ENCODE measurements around the gene SLC7A10. TPM values are rescaled to one million over a fixed set of nuclear protein-coding genes. Genes with fewer than 3 reads are reported as not detected.
"Not testable (repeated sequence)": the region's sequence is repeated elsewhere in the genome, so short reads cannot be mapped to it uniquely, and the experiment has no call there.

Gene SLC7A10
- polyA plus RNA-seq, 1 donor from 2014 or later, result not detected

GRCh38 chr19:33168528-33168927 lies 57.1 kb downstream of the SLC7A10 start:
- Histone ChIP-seq H2AFZ (ENCODE audit: low read depth, low read length) (no peak overlapping the region), H3K9me2 (ENCODE audit: insufficient read depth, low read length) (no peaks in the 10 kb centered on the region), H3K4me2 (ENCODE audit: low read length) (no peak overlapping the region), H3K4me3 (ENCODE audit: low read length) (no peak overlapping the region), H3K9me3 (ENCODE audit: low read length) (peaks cover 5% of the 10 kb centered on the region), H3K9ac (ENCODE audit: low read length) (no peak overlapping the region), H3K27me3 (ENCODE audit: insufficient read depth, low read depth, low read length) (no peaks in the 10 kb centered on the region), H3F3A (ENCODE audit: insufficient read depth, low read length, poor library complexity, severe bottlenecking) (no peaks in the 10 kb centered on the region), H3K79me2 (replicated peaks; ENCODE audit: insufficient read depth, low read length) (no peaks in the 10 kb centered on the region), H3K36me3 (ENCODE audit: insufficient read depth, low read length) (no peaks in the 10 kb centered on the region), H4K20me1 (ENCODE audit: insufficient read depth) (no peaks in the 10 kb centered on the region), H3K27ac (ENCODE audit: low read length) (no peak overlapping the region)
- TF ChIP-seq TAF1 (IDR thresholded peaks at IDR 0.05; ENCODE audit: low read depth) (no peak), REST (IDR thresholded peaks at IDR 0.05; ENCODE audit: borderline replicate concordance) (no peak), SMC3 (conservative IDR thresholded peaks at IDR 0.05; ENCODE audit: poor library complexity) (no peak), EZH2 (IDR thresholded peaks at IDR 0.05; ENCODE audit: borderline replicate concordance, insufficient read depth, low read length, poor library complexity, severe bottlenecking) (no peak), CTCF (IDR thresholded peaks at IDR 0.05; ENCODE audit: poor library complexity, severe bottlenecking) (no peak), EP300 (conservative IDR thresholded peaks at IDR 0.05; ENCODE audit: poor library complexity, severe bottlenecking) (no peak), MXI1 (conservative IDR thresholded peaks at IDR 0.05; ENCODE audit: poor library complexity, severe bottlenecking) (no peak), POLR2AphosphoS5 (IDR thresholded peaks at IDR 0.05) (no peak), RAD21 (conservative IDR thresholded peaks at IDR 0.05) (no peak)

GRCh38 chr19:33167438-33167837 lies 58.2 kb downstream of the SLC7A10 start:
- TF ChIP-seq MXI1 (conservative IDR thresholded peaks at IDR 0.05; ENCODE audit: poor library complexity, severe bottlenecking) (no peak), SMC3 (conservative IDR thresholded peaks at IDR 0.05; ENCODE audit: poor library complexity) (no peak), EZH2 (IDR thresholded peaks at IDR 0.05; ENCODE audit: borderline replicate concordance, insufficient read depth, low read length, poor library complexity, severe bottlenecking) (no peak), REST (IDR thresholded peaks at IDR 0.05; ENCODE audit: borderline replicate concordance) (no peak), POLR2AphosphoS5 (IDR thresholded peaks at IDR 0.05) (no peak), TAF1 (IDR thresholded peaks at IDR 0.05; ENCODE audit: low read depth) (no peak), CTCF (IDR thresholded peaks at IDR 0.05; ENCODE audit: poor library complexity, severe bottlenecking) (no peak), EP300 (conservative IDR thresholded peaks at IDR 0.05; ENCODE audit: poor library complexity, severe bottlenecking) (no peak), RAD21 (conservative IDR thresholded peaks at IDR 0.05) (no peak)
- Histone ChIP-seq H3K4me2 (ENCODE audit: low read length) (no peak overlapping the region), H4K20me1 (ENCODE audit: insufficient read depth) (no peaks in the 10 kb centered on the region), H3K79me2 (replicated peaks; ENCODE audit: insufficient read depth, low read length) (no peaks in the 10 kb centered on the region), H2AFZ (ENCODE audit: low read depth, low read length) (no peak overlapping the region), H3K27me3 (ENCODE audit: insufficient read depth, low read depth, low read length) (no peaks in the 10 kb centered on the region), H3K36me3 (ENCODE audit: insufficient read depth, low read length) (no peaks in the 10 kb centered on the region), H3K9me3 (ENCODE audit: low read length) (peaks cover 5% of the 10 kb centered on the region), H3K27ac (ENCODE audit: low read length) (no peak overlapping the region), H3K9ac (ENCODE audit: low read length) (no peak overlapping the region), H3K9me2 (ENCODE audit: insufficient read depth, low read length) (no peaks in the 10 kb centered on the region), H3F3A (ENCODE audit: insufficient read depth, low read length, poor library complexity, severe bottlenecking) (no peaks in the 10 kb centered on the region), H3K4me3 (ENCODE audit: low read length) (no peak overlapping the region)

GRCh38 chr19:33166037-33166436 lies 59.6 kb downstream of the SLC7A10 start:
- not testable (repeated sequence) for H3K9ac ChIP-seq (ENCODE audit: low read length); H3K27ac ChIP-seq (ENCODE audit: low read length); H3K9me2 ChIP-seq (ENCODE audit: insufficient read depth, low read length); H3K36me3 ChIP-seq (ENCODE audit: insufficient read depth, low read length); H4K20me1 ChIP-seq (ENCODE audit: insufficient read depth); H3K27me3 ChIP-seq (ENCODE audit: insufficient read depth, low read depth, low read length); H3K4me3 ChIP-seq (ENCODE audit: low read length); H3K9me3 ChIP-seq (ENCODE audit: low read length); H2AFZ ChIP-seq (ENCODE audit: low read depth, low read length); H3K79me2 ChIP-seq (replicated peaks; ENCODE audit: insufficient read depth, low read length); H3F3A ChIP-seq (ENCODE audit: insufficient read depth, low read length, poor library complexity, severe bottlenecking); H3K4me2 ChIP-seq (ENCODE audit: low read length)

All from neural cell (in vitro differentiated cells).